Activated CD4-positive, alpha-beta memory T cell treated with anti-CD3 and anti-CD28 coated beads, Interleukin-2, amount 10 ng/mL, durations not matched to agents 7 days and 5 days (primary cell): Measurements from ENCODE around the gene VAPA. TPM values are rescaled to one million over a fixed set of nuclear protein-coding genes. Genes with fewer than 3 reads are reported as not detected.

ENCODE experiments used
- CTCF ChIA-PET: fragments of 350-600 bp; sonication (Branson Sonifier 250); formaldehyde crosslinking; loops from one replicate; lab custom pipeline; 2021; ENCODE audit warnings: antibody characterized with exemption, inconsistent platforms; lab: Charles Lee
- POLR2A ChIA-PET: fragments of 350-600 bp; sonication (Branson Sonifier 250); formaldehyde crosslinking; loops from one replicate; lab custom pipeline; 2021; ENCODE audit warnings: antibody characterized with exemption; lab: Charles Lee
- DNase-seq: peaks from one replicate; pipeline ENCODE4 v3.0.0-alpha.2; 2020
- H3K27ac Mint-ChIP-seq: one replicate; pipeline ENCODE4 v1.8.0; 2021; ENCODE audit warnings: mild to moderate bottlenecking, mixed read lengths
- H3K27me3 Mint-ChIP-seq: one replicate; pipeline ENCODE4 v1.8.0; 2021; ENCODE audit warnings: mixed read lengths
- H3K36me3 Mint-ChIP-seq: one replicate; pipeline ENCODE4 v1.8.0; 2021; ENCODE audit warnings: low read depth, mixed read lengths
- H3K4me1 Mint-ChIP-seq: one replicate; pipeline ENCODE4 v1.8.0; 2021; ENCODE audit warnings: mixed read lengths
- H3K4me3 Mint-ChIP-seq: one replicate; pipeline ENCODE4 v1.8.0; 2021; ENCODE audit warnings: mild to moderate bottlenecking, mixed read lengths
- H3K9me3 Mint-ChIP-seq: one replicate; pipeline ENCODE4 v1.8.0; 2021; ENCODE audit warnings: mixed read lengths
- total RNA-seq, 2 experiments: library from RNA; stranded (reverse); gene quantifications; one replicate each; pipeline ENCODE4 v1.2.3, GENCODE V29; 2021

Gene VAPA, protein sequence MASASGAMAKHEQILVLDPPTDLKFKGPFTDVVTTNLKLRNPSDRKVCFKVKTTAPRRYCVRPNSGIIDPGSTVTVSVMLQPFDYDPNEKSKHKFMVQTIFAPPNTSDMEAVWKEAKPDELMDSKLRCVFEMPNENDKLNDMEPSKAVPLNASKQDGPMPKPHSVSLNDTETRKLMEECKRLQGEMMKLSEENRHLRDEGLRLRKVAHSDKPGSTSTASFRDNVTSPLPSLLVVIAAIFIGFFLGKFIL
- total RNA-seq: 100 to 1,000 TPM; 132 to 142 TPM

DNA sequence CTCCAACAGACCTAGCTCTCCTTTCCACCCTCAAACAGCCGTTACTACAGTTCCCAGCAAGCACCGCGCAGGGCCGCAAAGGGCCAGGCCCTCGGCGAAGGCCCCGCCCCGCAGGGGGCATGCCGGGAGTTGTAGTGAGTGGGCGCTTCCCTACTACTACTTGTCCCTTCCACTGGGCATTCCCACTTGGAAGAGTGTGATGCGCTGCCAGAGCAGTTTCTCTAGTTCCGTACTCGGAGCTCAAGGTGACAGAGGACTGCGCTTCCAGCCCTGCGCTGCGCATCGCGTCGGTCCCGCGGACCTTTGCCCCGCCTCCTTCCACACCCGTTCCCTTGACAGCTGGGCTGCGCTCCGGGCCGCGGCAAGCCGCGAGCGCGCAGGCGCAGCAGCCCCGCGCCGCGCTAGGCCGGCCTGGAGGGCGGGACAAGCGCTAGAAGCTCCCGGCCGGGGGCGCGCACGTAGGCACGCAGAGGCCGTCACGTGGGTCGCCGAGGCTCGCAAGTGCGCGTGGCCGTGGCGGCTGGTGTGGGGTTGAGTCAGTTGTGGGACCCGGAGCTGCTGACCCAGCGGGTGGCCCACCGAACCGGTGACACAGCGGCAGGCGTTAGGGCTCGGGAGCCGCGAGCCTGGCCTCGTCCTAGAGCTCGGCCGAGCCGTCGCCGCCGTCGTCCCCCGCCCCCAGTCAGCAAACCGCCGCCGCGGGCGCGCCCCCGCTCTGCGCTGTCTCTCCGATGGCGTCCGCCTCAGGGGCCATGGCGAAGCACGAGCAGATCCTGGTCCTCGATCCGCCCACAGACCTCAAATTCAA, at the start of gene VAPA:
Gene VAPA, plus strand, starts transcription at position 491 of the 808 bp plus-strand sequence. Its CDS starts 241 bp downstream, at position 732.
- DNase-seq: peak; percentile 94
- Mint-ChIP-seq H3K27me3 (peaks cover 16% of the 10 kb centered on the region), H3K4me1 (peaks cover 28% of the 10 kb centered on the region), H3K36me3 (no peaks in the 10 kb centered on the region), H3K4me3 (peak within 1 kb of the TSS; percentile 81), H3K27ac (peak within 1 kb of the TSS; percentile 90), H3K9me3 (no peaks in the 10 kb centered on the region)
- ChIA-PET CTCF (interaction anchor here (1.0 to 1.2 kb wide), 5 partner anchors 10 to 611 kb away, joined by 3 to 8 read pairs (median 4); no protein-coding TSS in a partner anchor), POLR2A (interaction anchor here (0.6 to 2.6 kb wide), 22 partner anchors 8 to 830 kb away, joined by 3 to 15 read pairs (median 4); partner anchors contain the start of genes ANKRD12, NAPG and TWSG1)

DNA sequence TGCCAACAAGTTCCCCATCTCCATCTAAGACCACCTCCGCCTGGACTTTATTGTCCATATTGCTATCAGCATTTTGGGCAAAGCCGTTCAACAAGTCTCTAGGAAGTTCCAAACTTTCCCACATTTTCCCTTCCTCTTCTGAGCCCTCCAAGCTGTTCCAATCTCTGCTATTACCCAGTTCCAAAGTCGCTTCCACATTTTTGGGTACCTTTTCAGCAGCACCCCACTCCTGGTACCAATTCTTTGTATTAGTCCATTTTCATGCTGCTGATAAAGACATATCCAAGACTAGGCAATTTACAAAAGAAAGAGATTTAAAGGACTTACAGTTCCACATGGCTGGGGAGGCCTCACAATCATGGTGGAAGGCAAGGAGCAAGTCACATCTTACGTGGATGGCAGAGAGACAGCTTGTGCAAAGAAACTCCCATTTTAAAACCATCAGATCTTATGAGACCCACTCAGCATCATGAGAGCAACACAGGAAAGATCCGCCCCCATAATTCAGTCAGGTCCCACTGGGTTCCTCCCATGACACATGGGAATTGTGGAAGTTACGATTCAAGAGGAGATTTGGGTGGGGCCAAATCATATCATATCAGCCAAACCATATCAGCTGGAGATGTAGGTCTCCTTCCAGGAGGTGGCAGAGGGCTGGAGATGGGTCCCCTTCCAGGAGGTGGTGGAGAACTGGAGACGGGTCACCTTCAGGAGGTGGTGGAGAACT, 47.9 kb upstream of the VAPA start:
- Mint-ChIP-seq H3K9me3 (peaks cover 19% of the 10 kb centered on the region), H3K27me3 (no peaks in the 10 kb centered on the region), H3K27ac (no peak overlapping the region), H3K36me3 (peaks cover 16% of the 10 kb centered on the region), H3K4me3 (no peak overlapping the region), H3K4me1 (peaks cover 53% of the 10 kb centered on the region)
- DNase-seq: no peak
- ChIA-PET CTCF (no interaction called here), POLR2A (no interaction called here)

DNA sequence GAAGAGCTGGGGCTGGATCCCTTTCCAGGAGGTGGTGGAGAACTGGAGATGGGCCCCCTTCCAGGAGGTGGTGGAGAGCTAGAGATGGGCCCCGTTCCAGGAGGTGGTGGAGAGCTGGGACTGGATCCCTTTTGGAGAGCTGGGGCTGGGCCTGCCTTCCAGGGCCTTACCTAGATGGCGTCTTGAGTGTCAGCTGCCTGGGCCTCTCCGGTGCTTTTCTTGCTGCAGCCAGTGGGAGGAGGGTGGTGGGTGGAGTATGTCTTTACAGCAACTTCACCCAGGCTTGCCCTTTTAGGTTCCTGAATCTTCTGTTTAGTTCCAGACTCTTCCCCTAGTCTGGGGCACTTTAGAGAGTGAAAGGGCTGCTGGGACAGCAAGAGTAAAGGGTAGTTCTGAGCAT, 47.2 kb upstream of the VAPA start:
- ChIA-PET POLR2A (no interaction called here), CTCF (no interaction called here)
- no peak for DNase-seq
- Mint-ChIP-seq H3K4me3 (no peak overlapping the region), H3K27me3 (peaks cover 1% of the 10 kb centered on the region), H3K36me3 (peaks cover 16% of the 10 kb centered on the region), H3K4me1 (peaks cover 50% of the 10 kb centered on the region), H3K9me3 (peaks cover 19% of the 10 kb centered on the region), H3K27ac (no peak overlapping the region)

DNA sequence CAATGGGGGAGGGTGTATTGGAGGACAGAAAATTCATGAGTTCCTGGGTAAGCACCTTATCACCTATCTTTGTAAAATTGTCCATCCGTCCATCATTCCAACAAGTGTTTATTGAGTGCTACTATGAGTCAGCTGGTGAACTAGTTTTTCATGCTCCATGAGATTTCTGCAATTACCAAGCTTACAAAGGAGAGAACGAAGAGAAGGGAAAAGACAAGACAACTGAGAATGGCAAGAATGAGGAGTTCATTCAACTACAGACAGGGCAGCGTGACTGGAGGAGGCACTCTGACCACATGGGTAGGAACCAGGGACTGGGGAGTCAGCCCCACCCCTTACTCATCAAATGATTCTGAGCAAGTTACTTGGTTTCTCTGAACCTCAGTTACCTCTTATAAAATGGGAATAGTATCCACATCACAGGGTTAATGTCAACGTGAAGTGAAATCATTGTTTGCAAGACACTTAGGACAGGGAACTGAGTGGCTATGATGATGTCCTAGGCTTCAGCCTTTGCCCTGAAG, 46.7 kb upstream of the VAPA start:
- Mint-ChIP-seq H3K36me3 (peaks cover 16% of the 10 kb centered on the region), H3K4me3 (no peak overlapping the region), H3K27ac (no peak overlapping the region), H3K9me3 (peaks cover 19% of the 10 kb centered on the region), H3K4me1 (peaks cover 45% of the 10 kb centered on the region), H3K27me3 (peaks cover 3% of the 10 kb centered on the region)
- CTCF ChIA-PET: no interaction called here
- DNase-seq: no peak
- POLR2A ChIA-PET: no interaction called here

DNA sequence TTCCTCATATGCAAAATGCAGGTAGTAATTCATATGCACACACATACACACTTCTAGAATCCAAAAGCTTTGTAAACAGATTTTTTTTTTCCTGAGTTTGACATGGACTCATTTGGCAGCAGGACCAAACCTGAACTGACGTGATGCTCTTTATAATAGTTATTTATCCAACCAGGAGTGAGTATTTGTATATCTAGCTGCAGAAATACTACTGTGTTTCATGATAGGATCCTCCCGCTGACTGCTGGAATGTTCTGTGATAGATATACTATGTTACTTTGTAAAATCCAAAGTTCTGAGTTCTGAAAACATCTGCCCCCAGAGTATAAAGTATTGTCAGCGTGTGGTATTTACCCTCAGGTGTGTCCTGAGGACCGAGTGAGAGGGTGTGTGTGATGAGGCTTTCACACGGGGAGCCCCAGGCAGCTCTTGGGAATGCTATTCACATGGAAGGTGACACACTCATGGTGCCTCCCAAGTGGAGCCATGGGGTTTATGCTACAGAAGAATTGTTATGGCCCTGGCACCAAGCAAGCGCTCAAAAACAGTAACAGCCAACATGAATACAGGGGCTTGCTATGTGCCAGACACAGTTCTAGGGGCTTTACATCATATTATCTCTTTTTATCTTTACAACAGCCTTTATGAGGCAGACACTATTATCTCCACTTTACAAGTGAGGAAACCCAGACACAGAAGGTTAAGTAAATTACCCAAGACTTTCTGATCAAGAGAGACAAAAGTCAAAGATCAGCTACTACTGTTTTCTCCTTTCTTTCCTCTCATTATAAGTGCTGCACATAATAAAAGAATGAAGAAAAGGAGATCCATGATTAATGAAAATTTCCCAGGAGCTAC, 44.7 kb upstream of the VAPA start:
- H3K9me3 Mint-ChIP-seq: peaks cover 19% of the 10 kb centered on the region
- CTCF ChIA-PET: no interaction called here
- H3K27me3 Mint-ChIP-seq: peaks cover 4% of the 10 kb centered on the region
- H3K4me3 Mint-ChIP-seq: no peak overlapping the region
- H3K4me1 Mint-ChIP-seq: peaks cover 31% of the 10 kb centered on the region
- POLR2A ChIA-PET: interaction anchor here (2.5 kb wide), 1 partner anchor 45 kb away, joined by 15 read pairs; the partner anchor contains the start of gene VAPA
- peaks cover 11% of the 10 kb centered on the region for H3K36me3 Mint-ChIP-seq
- no peak for DNase-seq
- H3K27ac Mint-ChIP-seq: no peak overlapping the region

DNA sequence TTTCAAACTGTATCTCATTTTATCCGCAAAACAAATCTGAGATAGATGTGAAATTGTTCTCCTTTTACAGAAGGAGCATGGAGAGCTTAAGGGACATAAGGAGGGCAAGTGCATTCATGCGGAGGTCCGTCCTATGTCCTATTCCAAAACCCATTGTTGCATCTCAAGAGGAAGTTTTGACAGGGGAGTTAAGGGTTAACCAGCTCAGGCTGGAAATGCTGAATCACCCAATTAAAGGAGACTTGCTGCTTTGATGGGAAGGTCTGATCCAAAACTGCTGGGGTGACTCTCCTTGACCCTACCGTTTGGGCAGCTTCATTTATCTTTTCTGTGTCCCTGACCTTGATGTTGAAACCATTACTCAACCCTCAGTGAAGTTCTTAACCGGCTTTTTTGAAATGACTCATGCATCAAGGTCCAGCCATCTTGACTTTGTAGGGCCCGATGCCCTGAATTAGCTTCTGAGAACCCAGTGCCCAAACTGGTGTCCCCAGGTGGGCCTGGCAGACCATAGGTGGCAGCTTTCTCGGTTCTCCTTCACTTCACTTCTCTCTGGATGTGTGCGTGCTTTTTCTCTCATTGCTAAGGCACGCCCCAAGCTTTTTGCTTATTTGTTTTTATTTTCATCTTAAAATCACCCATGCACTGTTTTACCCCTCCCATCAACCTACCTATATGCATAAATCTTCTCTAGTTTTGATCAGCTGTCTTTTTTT, 43.9 kb upstream of the VAPA start:
- H3K36me3 Mint-ChIP-seq: peaks cover 11% of the 10 kb centered on the region
- ChIA-PET CTCF (no interaction called here), POLR2A (interaction anchor here (2.5 kb wide), 1 partner anchor 44 kb away, joined by 15 read pairs; the partner anchor contains the start of gene VAPA)
- H3K9me3 Mint-ChIP-seq: peaks cover 16% of the 10 kb centered on the region
- H3K27me3 Mint-ChIP-seq: peaks cover 4% of the 10 kb centered on the region
- DNase-seq: no peak
- no peak overlapping the region for H3K4me3 Mint-ChIP-seq
- H3K4me1 Mint-ChIP-seq: peaks cover 31% of the 10 kb centered on the region
- H3K27ac Mint-ChIP-seq: no peak overlapping the region

DNA sequence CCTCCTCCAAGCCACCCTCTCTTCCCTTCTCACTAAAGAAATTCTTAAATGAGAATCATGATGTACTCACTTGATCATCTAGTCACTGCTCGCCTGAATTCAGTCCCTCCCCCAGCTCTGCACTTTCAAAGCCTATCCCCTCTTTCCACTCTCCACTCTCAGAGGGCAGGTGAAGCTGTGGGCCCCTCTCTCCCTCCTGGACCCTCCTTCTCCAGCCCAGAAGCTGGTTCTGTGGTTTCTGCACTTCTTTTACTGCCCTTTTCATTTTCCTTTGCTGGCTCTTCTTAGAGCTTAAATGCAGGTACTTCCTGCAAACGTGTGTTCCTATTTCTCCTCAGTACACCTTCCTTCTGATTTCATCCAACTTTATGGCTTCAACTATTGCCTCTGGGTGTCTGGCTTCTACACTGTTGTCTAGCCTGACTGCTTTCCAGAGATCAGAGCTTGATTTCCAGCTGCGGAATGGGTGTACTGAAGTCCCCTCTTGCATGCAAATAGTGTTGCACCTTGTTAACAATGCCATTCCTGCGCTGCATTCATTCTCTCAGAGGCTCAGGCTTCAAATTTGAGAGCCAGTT, 43.3 kb upstream of the VAPA start:
- CTCF ChIA-PET: no interaction called here

DNA sequence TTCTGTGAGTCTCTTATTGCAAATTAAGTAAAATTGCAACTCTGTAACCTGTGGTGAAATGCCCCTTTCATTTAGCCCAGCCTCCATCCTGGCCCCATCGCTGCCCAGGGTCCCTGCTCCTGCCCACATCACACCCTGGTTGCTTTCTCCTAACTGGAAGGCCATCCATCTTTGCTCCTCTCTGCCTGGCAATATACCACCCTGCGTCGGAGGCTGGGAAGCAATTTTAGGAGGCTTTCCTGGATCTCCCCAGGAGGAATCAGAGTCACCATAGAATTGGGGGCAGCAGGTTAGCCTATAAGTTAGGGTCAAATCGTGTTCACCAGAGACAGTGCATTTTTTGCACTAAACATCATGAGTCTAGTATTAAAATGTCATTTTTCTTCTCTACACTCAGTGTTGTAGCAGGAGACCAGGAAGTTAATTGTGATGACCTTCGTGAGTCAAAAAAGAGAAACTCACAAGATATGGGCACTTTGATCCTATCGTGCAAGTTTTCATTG, 42.5 kb upstream of the VAPA start:
- ChIA-PET POLR2A (interaction anchor here (2.5 kb wide), 1 partner anchor 43 kb away, joined by 15 read pairs; the partner anchor contains the start of gene VAPA), CTCF (no interaction called here)
- Mint-ChIP-seq H3K36me3 (peaks cover under 1% of the 10 kb centered on the region), H3K27me3 (peaks cover 4% of the 10 kb centered on the region), H3K4me1 (peaks cover 33% of the 10 kb centered on the region), H3K27ac (no peak overlapping the region), H3K9me3 (peaks cover 5% of the 10 kb centered on the region), H3K4me3 (no peak overlapping the region)
- no peak for DNase-seq

More for the DNA sequence above, 43.3 kb upstream of the VAPA start:
- no peak overlapping the region for H3K4me3 Mint-ChIP-seq
- peaks cover 8% of the 10 kb centered on the region for H3K36me3 Mint-ChIP-seq
- peaks cover 31% of the 10 kb centered on the region for H3K4me1 Mint-ChIP-seq
- peaks cover 13% of the 10 kb centered on the region for H3K9me3 Mint-ChIP-seq
- DNase-seq: no peak
- H3K27me3 Mint-ChIP-seq: peaks cover 4% of the 10 kb centered on the region
- POLR2A ChIA-PET: interaction anchor here (2.5 kb wide), 1 partner anchor 44 kb away, joined by 15 read pairs; the partner anchor contains the start of gene VAPA
- H3K27ac Mint-ChIP-seq: no peak overlapping the region

DNA sequence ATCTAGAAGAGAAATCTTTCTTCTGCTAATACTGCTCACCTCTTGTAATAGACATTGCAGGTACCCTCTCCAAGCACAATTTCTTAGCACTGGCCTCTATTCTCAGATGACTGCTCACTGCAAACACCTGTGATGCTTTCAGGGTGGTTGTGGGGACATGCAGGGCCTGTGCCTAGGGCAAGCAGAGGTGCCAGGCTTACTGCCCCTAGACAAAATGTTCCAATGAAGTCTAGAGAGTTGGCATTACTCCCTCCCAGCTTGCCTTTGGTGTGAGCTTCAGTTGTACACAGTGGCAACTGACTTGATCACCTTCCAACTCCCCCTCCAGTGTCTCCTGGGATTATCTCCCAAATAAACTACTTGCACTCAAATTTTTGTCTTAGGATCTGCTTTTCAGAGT, 41.0 kb upstream of the VAPA start:
- peaks cover 4% of the 10 kb centered on the region for H3K27me3 Mint-ChIP-seq
- H3K36me3 Mint-ChIP-seq: no peaks in the 10 kb centered on the region
- ChIA-PET CTCF (interaction anchor here (0.9 kb wide), 1 partner anchor 11 kb away, joined by 3 read pairs; no protein-coding TSS in a partner anchor), POLR2A (no interaction called here)
- H3K4me3 Mint-ChIP-seq: no peak overlapping the region
- no peak overlapping the region for H3K27ac Mint-ChIP-seq
- no peak for DNase-seq
- H3K9me3 Mint-ChIP-seq: no peaks in the 10 kb centered on the region
- H3K4me1 Mint-ChIP-seq: peaks cover 45% of the 10 kb centered on the region

DNA sequence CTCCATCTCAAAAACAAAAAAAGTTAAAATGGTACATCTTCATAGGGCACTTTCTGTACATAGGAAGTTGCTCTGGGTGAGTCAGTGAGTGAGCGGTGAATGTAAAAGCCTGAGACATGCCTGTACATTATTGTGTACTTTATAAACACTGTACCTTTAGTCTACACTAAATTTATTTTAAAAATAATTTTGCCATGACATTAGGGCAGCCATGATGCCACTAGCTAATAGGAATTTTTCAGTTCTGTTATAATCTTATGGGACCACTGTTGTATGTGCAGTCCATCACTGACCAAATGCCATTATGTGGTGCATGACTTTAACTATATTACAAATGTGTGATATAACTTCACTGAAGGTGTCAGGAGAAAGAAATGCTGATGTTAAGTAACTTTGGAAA, 39.1 kb upstream of the VAPA start:
- CTCF ChIA-PET: no interaction called here
- POLR2A ChIA-PET: no interaction called here
- H3K27ac Mint-ChIP-seq: no peak overlapping the region
- peaks cover 4% of the 10 kb centered on the region for H3K27me3 Mint-ChIP-seq
- peaks cover 29% of the 10 kb centered on the region for H3K4me1 Mint-ChIP-seq
- no peaks in the 10 kb centered on the region for H3K9me3 Mint-ChIP-seq
- DNase-seq: no peak
- H3K36me3 Mint-ChIP-seq: no peaks in the 10 kb centered on the region
- no peak overlapping the region for H3K4me3 Mint-ChIP-seq
